ENCODE results near the gene KRTAP10-1. TPM values are rescaled to one million over a fixed set of nuclear protein-coding genes. Genes with fewer than 3 reads are reported as not detected.

KRTAP10-1 gene
- total RNA-seq, 4 donors from 2014 or later: not detected

GRCh38 chr21:44502171-44502958 is 37.6 kb downstream of the KRTAP10-1 start:
- 89% methylated on average over 25 of the region's 27 CpGs for WGBS
- Histone ChIP-seq H3K4me1 (peaks cover 0 to 7% (median 0%) of the 10 kb centered on the region in 4 donors), H3K27ac (replicated peaks in 1 of 4) (no peak overlapping the region), H3K4me3 (no peak overlapping the region), H3K9me3 (no peaks in the 10 kb centered on the region), H3K36me3 (no peaks in the 10 kb centered on the region), H3K27me3 (peaks cover 0 to 77% (median 0%) of the 10 kb centered on the region in 4 donors)
- intact Hi-C loops (cut with DNase I): no loop called here
- TF ChIP-seq POLR2AphosphoS5 (IDR thresholded peaks at IDR 0.05) (no peak), EP300 (IDR thresholded peaks at IDR 0.05) (no peak), POLR2A (IDR thresholded peaks at IDR 0.05; ENCODE audit: low read depth) (no peak), CTCF (IDR thresholded peaks at IDR 0.05) (no peak)
- no peak for DNase-seq (ENCODE audit: extremely low spot score)

- H3K4me1 ChIP-seq: peaks cover 0 to 13% (median 0%) of the 10 kb centered on the region in 4 donors
- peaks cover 0 to 76% (median 0%) of the 10 kb centered on the region in 4 donors for H3K27me3 ChIP-seq
- intact Hi-C loops (cut with DNase I): no loop called here
- TF ChIP-seq EP300 (IDR thresholded peaks at IDR 0.05): no peak
- no peak for TF ChIP-seq CTCF (IDR thresholded peaks at IDR 0.05)
- TF ChIP-seq POLR2AphosphoS5 (IDR thresholded peaks at IDR 0.05): no peak
- no peak for TF ChIP-seq POLR2A (IDR thresholded peaks at IDR 0.05; ENCODE audit: low read depth)
- no peak overlapping the region for H3K4me3 ChIP-seq
- H3K9me3 ChIP-seq: no peaks in the 10 kb centered on the region
- no peak for DNase-seq (ENCODE audit: extremely low spot score)
- 73% methylated on average over 18 of the region's 19 CpGs for WGBS
- H3K36me3 ChIP-seq: no peaks in the 10 kb centered on the region
- H3K27ac ChIP-seq (replicated peaks in 1 of 4): no peak overlapping the region
Observed at GRCh38 chr21:44500111-44500510, 39.9 kb downstream of the KRTAP10-1 start.

- no peak for TF ChIP-seq EP300 (IDR thresholded peaks at IDR 0.05)
- TF ChIP-seq POLR2A (IDR thresholded peaks at IDR 0.05; ENCODE audit: low read depth): no peak
- TF ChIP-seq CTCF (IDR thresholded peaks at IDR 0.05): no peak
- TF ChIP-seq POLR2AphosphoS5 (IDR thresholded peaks at IDR 0.05): no peak
- 93% methylated on average over 3 of the region's 23 CpGs for WGBS
- H3K27ac ChIP-seq (replicated peaks in 1 of 4): no peak overlapping the region
- H3K9me3 ChIP-seq: no peaks in the 10 kb centered on the region
- H3K36me3 ChIP-seq: no peaks in the 10 kb centered on the region
- no peak for DNase-seq (ENCODE audit: extremely low spot score)
- intact Hi-C loops (cut with DNase I): no loop called here
- no peak overlapping the region for H3K4me3 ChIP-seq
- peaks cover 0 to 13% (median 0%) of the 10 kb centered on the region in 4 donors for H3K4me1 ChIP-seq
- peaks cover 0 to 76% (median 0%) of the 10 kb centered on the region in 4 donors for H3K27me3 ChIP-seq
Observed at GRCh38 chr21:44499631-44500030, 40.4 kb downstream of the KRTAP10-1 start.

GRCh38 chr21:44499211-44499560 is 40.8 kb downstream of the KRTAP10-1 start:
- Histone ChIP-seq H3K9me3 (no peaks in the 10 kb centered on the region), H3K36me3 (no peaks in the 10 kb centered on the region), H3K4me1 (peaks cover 0 to 13% (median 0%) of the 10 kb centered on the region in 4 donors), H3K4me3 (no peak overlapping the region), H3K27me3 (peaks cover 0 to 76% (median 0%) of the 10 kb centered on the region in 4 donors), H3K27ac (replicated peaks in 1 of 4) (no peak overlapping the region)
- 83% methylated on average over 18 of the region's 18 CpGs for WGBS
- no peak for DNase-seq (ENCODE audit: extremely low spot score)
- TF ChIP-seq POLR2AphosphoS5 (IDR thresholded peaks at IDR 0.05): no peak
- TF ChIP-seq EP300 (IDR thresholded peaks at IDR 0.05): no peak
- no peak for TF ChIP-seq CTCF (IDR thresholded peaks at IDR 0.05)
- TF ChIP-seq POLR2A (IDR thresholded peaks at IDR 0.05; ENCODE audit: low read depth): no peak
- intact Hi-C loops (cut with DNase I): no loop called here
